ENCODE results near the gene MOGAT3. TPM values are rescaled to one million over a fixed set of nuclear protein-coding genes. Genes with fewer than 3 reads are reported as not detected.
A peak's percentile ranks its signal among the peaks of the same experiment; 100 is the strongest.

Gene MOGAT3
- total and polyA plus RNA-seq, 9 of the 15 experiments (the other 6 are each of a cell fraction or from before 2014, with no cell fraction given): 0.07 to 0.17 (median 0.13) TPM; not detected in 6

DNA sequence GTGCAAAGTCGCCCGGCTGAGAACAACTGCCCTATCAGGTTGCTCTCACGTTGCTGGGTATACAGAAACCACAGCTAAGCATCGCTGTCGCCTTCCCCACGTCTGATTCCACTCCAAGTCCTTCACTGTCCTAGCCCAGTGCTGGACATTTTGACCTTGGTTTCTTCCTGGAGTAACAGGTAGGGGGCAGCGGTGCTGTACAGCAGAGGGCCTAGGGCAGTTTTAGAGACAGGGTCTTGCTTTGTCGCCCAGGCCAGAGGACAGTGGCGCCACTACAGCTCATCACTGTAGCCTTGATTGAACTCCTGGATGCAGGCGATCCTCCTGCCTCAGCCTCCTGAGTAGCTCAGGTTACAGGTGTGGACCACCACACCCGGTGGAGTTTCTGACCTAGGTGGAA lies 34.2 kb upstream of the MOGAT3 start (continued):
- TF ChIP-seq, protein P1, sequence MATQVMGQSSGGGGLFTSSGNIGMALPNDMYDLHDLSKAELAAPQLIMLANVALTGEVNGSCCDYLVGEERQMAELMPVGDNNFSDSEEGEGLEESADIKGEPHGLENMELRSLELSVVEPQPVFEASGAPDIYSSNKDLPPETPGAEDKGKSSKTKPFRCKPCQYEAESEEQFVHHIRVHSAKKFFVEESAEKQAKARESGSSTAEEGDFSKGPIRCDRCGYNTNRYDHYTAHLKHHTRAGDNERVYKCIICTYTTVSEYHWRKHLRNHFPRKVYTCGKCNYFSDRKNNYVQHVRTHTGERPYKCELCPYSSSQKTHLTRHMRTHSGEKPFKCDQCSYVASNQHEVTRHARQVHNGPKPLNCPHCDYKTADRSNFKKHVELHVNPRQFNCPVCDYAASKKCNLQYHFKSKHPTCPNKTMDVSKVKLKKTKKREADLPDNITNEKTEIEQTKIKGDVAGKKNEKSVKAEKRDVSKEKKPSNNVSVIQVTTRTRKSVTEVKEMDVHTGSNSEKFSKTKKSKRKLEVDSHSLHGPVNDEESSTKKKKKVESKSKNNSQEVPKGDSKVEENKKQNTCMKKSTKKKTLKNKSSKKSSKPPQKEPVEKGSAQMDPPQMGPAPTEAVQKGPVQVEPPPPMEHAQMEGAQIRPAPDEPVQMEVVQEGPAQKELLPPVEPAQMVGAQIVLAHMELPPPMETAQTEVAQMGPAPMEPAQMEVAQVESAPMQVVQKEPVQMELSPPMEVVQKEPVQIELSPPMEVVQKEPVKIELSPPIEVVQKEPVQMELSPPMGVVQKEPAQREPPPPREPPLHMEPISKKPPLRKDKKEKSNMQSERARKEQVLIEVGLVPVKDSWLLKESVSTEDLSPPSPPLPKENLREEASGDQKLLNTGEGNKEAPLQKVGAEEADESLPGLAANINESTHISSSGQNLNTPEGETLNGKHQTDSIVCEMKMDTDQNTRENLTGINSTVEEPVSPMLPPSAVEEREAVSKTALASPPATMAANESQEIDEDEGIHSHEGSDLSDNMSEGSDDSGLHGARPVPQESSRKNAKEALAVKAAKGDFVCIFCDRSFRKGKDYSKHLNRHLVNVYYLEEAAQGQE (IDR thresholded peaks at IDR 0.05; ENCODE audit: borderline replicate concordance): peak; percentile 68
- TF ChIP-seq, protein P1 (CRISPR knock-in tag; IDR thresholded peaks at IDR 0.05; ENCODE audit: low read depth): no peak
- TF ChIP-seq DIDO1 (tag; IDR thresholded peaks at IDR 0.05; ENCODE audit: low read depth) (no peak), ZNF695 (CRISPR knock-in tag; IDR thresholded peaks at IDR 0.05) (no peak), KHSRP (IDR thresholded peaks at IDR 0.05) (no peak), ZNF561 (CRISPR knock-in tag; conservative IDR thresholded peaks at IDR 0.05) (no peak), ZFP1 (CRISPR knock-in tag; IDR thresholded peaks at IDR 0.05) (no peak), SMC3 (conservative IDR thresholded peaks at IDR 0.05; ENCODE audit: insufficient read depth, low read depth, low read length) (peak; percentile 50; the same call in 1 of the 2 replicates), POLR3G (IDR thresholded peaks at IDR 0.05; ENCODE audit: extremely low read depth, insufficient read length, insufficient replicate concordance) (no peak)
- TF ChIP-seq, protein P2, sequence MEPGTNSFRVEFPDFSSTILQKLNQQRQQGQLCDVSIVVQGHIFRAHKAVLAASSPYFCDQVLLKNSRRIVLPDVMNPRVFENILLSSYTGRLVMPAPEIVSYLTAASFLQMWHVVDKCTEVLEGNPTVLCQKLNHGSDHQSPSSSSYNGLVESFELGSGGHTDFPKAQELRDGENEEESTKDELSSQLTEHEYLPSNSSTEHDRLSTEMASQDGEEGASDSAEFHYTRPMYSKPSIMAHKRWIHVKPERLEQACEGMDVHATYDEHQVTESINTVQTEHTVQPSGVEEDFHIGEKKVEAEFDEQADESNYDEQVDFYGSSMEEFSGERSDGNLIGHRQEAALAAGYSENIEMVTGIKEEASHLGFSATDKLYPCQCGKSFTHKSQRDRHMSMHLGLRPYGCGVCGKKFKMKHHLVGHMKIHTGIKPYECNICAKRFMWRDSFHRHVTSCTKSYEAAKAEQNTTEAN (CRISPR knock-in tag; IDR thresholded peaks at IDR 0.05): no peak
- TF ChIP-seq, protein P3, sequence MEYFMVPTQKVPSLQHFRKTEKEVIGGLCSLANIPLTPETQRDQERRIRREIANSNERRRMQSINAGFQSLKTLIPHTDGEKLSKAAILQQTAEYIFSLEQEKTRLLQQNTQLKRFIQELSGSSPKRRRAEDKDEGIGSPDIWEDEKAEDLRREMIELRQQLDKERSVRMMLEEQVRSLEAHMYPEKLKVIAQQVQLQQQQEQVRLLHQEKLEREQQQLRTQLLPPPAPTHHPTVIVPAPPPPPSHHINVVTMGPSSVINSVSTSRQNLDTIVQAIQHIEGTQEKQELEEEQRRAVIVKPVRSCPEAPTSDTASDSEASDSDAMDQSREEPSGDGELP (CRISPR knock-in tag; IDR thresholded peaks at IDR 0.05; ENCODE audit: borderline replicate concordance): peak; percentile 28; the same call in 1 of the 2 replicates
- TF ChIP-seq, protein P4, sequence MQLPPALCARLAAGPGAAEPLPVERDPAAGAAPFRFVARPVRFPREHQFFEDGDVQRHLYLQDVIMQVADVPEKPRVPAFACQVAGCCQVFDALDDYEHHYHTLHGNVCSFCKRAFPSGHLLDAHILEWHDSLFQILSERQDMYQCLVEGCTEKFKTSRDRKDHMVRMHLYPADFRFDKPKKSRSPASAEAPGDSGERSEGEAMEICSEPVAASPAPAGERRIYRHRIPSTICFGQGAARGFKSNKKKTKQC (CRISPR knock-in tag; IDR thresholded peaks at IDR 0.05): no peak
- TF ChIP-seq, protein P5, sequence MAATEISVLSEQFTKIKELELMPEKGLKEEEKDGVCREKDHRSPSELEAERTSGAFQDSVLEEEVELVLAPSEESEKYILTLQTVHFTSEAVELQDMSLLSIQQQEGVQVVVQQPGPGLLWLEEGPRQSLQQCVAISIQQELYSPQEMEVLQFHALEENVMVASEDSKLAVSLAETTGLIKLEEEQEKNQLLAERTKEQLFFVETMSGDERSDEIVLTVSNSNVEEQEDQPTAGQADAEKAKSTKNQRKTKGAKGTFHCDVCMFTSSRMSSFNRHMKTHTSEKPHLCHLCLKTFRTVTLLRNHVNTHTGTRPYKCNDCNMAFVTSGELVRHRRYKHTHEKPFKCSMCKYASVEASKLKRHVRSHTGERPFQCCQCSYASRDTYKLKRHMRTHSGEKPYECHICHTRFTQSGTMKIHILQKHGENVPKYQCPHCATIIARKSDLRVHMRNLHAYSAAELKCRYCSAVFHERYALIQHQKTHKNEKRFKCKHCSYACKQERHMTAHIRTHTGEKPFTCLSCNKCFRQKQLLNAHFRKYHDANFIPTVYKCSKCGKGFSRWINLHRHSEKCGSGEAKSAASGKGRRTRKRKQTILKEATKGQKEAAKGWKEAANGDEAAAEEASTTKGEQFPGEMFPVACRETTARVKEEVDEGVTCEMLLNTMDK (IDR thresholded peaks at IDR 0.05; ENCODE audit: borderline replicate concordance, insufficient read depth, low read depth, low read length, poor library complexity, severe bottlenecking): peak; percentile 27

Data from K562 (cell line).